Osteoblast (primary cell): ENCODE measurements around the gene EN1. TPM values are rescaled to one million over a fixed set of nuclear protein-coding genes. Genes with fewer than 3 reads are reported as not detected.

Experiments
- DNase-seq: peaks from one replicate; pipeline ENCODE4 v3.0.0; 2011; ENCODE audit warnings: low spot score, mixed read lengths; ENCODE audit not compliant: insufficient read length; ENCODE audit errors: missing footprints
- H2AFZ ChIP-seq: 2 replicates; pipeline ENCODE4 v1.6.0; 2011; ENCODE audit warnings: mild to moderate bottlenecking, low read length
- H3K27ac ChIP-seq: 2 replicates; pipeline ENCODE4 v1.5.1; 2011; ENCODE audit warnings: mild to moderate bottlenecking, low read depth, low read length, moderate library complexity
- H3K27me3 ChIP-seq: 2 replicates; pipeline ENCODE4 v1.6.0; 2012; ENCODE audit warnings: mild to moderate bottlenecking, control low read depth, inconsistent platforms, low read length, moderate library complexity; ENCODE audit not compliant: insufficient read depth
- H3K36me3 ChIP-seq: 2 replicates; pipeline ENCODE4 v1.5.1; 2011; ENCODE audit warnings: mild to moderate bottlenecking, low read length, control low read depth, moderate library complexity; ENCODE audit not compliant: insufficient read depth
- H3K4me1 ChIP-seq: 2 replicates; pipeline ENCODE4 v1.5.1; 2011; ENCODE audit warnings: mild to moderate bottlenecking, low read length, control low read depth, moderate library complexity; ENCODE audit not compliant: insufficient read depth
- H3K4me2 ChIP-seq: 2 replicates; pipeline ENCODE4 v1.6.0; 2011; ENCODE audit warnings: mild to moderate bottlenecking, low read length; ENCODE audit not compliant: insufficient read depth
- H3K4me3 ChIP-seq: fragments of 200-600 bp; sonication (generic); 3 replicates; pipeline ENCODE4 v1.5.1; 2012; ENCODE audit warnings: mild to moderate bottlenecking, low read length, inconsistent platforms; ENCODE audit not compliant: insufficient read depth
- H3K79me2 ChIP-seq: 2 replicates; pipeline ENCODE4 v1.6.0; 2012; ENCODE audit warnings: mild to moderate bottlenecking, low read length, control low read depth, inconsistent platforms; ENCODE audit not compliant: insufficient read depth
- H3K9me3 ChIP-seq: 2 replicates; pipeline ENCODE4 v1.5.1; 2011; ENCODE audit warnings: low read depth, low read length, control low read depth
- H4K20me1 ChIP-seq: 2 replicates; pipeline ENCODE4 v1.6.0; 2012; ENCODE audit warnings: mild to moderate bottlenecking, low read length, control low read depth; ENCODE audit not compliant: insufficient read depth
- total RNA-seq: library from RNA; depleted of rRNA; stranded (reverse); fragments of >200 nt; gene quantifications from 2 replicates; pipeline ENCODE4 v1.2.3, GENCODE V29; 2012
- TF ChIP-seq, protein P1 (sequence below): IDR thresholded peaks from 2 replicates; pipeline ENCODE4 v1.5.1; 2011; ENCODE audit warnings: mild to moderate bottlenecking, low read depth, low read length, moderate library complexity; ENCODE audit errors: extremely low read depth

The EN1 gene
- total RNA-seq, result 0.29 and 0.72 TPM in 2 replicates

DNA sequence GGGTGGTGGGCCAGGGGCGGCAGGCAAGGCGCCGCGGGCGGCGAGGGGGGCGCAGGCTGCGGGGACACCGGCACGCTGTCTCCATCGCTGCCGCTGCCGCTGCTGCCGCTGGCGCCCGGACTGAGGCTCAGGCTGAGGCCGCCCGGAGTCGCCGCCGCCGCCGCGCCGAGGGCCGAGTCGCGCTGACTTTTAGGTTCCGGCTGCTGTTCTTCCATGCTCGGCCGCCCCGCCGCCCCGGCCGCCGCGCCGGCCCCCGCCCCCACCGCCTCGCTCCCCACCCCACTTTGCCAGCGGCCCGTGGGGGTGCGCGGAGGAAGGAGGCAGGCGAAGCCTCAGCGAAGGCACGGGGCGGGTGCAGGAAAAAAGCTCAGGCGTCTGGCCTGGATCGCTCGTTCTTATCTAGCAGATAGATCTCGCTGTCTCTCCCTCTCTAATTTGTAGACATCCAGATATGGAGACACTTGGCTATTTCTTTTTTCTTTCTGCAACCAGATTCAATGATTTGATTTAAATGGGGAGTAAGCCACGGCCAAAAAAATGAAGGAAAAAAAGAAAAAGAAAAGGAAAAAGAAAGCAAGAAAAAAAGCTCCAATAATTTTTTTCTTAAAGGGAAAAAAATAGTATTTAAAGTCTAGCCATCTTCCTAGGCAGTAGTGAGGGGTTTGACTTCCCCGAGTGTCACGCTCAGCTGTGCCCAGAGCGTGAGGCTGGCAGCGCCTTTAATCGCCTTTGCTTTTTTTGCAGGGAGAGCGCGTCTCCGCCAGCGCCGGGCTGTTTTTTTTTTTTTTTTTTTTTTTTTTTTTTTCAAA lies at the start of gene EN1:
TSS of gene EN1 (minus strand) at position 696 of the 809 bp plus-strand sequence. CDS start at position 215, 481 bp downstream.
- Histone ChIP-seq H3K27me3 (peaks cover 85% of the 10 kb centered on the region), H3K4me3 (peak within 1 kb of the TSS; percentile 64), H3K36me3 (no peaks in the 10 kb centered on the region), H3K79me2 (peaks cover 4% of the 10 kb centered on the region), H3K9me3 (no peaks in the 10 kb centered on the region), H3K4me1 (no peaks in the 10 kb centered on the region), H4K20me1 (no peaks in the 10 kb centered on the region), H3K27ac (no peak within 1 kb of the TSS), H3K4me2 (peak within 1 kb of the TSS; percentile 69), H2AFZ (no peak within 1 kb of the TSS)
- DNase-seq, result peak; percentile 94
- TF ChIP-seq, protein P1, sequence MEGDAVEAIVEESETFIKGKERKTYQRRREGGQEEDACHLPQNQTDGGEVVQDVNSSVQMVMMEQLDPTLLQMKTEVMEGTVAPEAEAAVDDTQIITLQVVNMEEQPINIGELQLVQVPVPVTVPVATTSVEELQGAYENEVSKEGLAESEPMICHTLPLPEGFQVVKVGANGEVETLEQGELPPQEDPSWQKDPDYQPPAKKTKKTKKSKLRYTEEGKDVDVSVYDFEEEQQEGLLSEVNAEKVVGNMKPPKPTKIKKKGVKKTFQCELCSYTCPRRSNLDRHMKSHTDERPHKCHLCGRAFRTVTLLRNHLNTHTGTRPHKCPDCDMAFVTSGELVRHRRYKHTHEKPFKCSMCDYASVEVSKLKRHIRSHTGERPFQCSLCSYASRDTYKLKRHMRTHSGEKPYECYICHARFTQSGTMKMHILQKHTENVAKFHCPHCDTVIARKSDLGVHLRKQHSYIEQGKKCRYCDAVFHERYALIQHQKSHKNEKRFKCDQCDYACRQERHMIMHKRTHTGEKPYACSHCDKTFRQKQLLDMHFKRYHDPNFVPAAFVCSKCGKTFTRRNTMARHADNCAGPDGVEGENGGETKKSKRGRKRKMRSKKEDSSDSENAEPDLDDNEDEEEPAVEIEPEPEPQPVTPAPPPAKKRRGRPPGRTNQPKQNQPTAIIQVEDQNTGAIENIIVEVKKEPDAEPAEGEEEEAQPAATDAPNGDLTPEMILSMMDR, result no peak

DNA sequence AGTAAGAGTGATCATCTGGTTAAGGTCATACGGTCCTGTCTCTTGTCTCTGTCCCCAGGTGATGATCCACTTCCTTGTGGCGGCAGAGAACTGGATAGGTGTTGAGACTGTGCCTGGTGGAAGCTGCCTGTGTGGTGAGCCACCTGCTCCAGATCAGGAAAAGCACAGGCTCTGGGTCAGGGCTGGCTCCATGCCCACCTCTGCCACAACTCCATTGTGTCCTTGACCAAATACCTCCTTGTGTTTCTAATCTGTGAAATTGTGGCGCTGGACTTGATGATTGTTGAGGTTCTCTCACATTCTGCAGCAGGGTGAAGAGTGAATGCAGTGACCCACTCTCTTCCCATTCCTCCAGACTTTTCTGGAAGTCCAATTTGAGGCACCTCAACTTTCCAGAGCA lies 45.7 kb upstream of the EN1 start:
- Histone ChIP-seq H3K79me2 (no peaks in the 10 kb centered on the region), H2AFZ (no peak overlapping the region), H3K27ac (no peak overlapping the region), H3K4me3 (no peak overlapping the region), H3K4me2 (no peak overlapping the region), H3K36me3 (no peaks in the 10 kb centered on the region), H4K20me1 (no peaks in the 10 kb centered on the region), H3K4me1 (no peaks in the 10 kb centered on the region), H3K9me3 (no peaks in the 10 kb centered on the region), H3K27me3 (no peaks in the 10 kb centered on the region)
- no peak for DNase-seq
- TF ChIP-seq, protein P1, result no peak

DNA sequence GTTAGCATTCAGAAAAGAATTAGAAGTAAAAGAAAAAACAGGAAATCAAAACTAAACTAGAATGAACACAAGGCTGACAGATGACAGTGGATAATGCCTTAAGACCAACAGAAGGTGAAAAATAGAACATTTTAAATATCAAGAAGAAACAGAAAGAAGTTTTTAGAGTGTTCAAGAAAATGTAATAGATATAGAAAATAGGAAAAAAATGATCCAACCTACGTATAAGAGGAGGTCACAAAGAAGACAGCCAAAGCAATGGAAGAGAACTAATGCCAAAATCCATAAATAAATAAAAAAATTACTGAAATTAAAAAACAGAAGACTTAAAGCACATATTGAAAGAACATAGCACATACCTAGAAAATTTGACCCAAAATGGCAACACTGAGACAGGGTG lies 42.5 kb upstream of the EN1 start:
- DNase-seq, result no peak
- no peak overlapping the region for H2AFZ ChIP-seq
- H3K4me2 ChIP-seq, result no peak overlapping the region
- H4K20me1 ChIP-seq, result no peaks in the 10 kb centered on the region
- TF ChIP-seq, protein P1, result no peak
- H3K9me3 ChIP-seq, result no peaks in the 10 kb centered on the region
- no peaks in the 10 kb centered on the region for H3K79me2 ChIP-seq
- H3K36me3 ChIP-seq, result no peaks in the 10 kb centered on the region
- no peaks in the 10 kb centered on the region for H3K27me3 ChIP-seq
- no peaks in the 10 kb centered on the region for H3K4me1 ChIP-seq
- no peak overlapping the region for H3K27ac ChIP-seq
- H3K4me3 ChIP-seq, result no peak overlapping the region

DNA sequence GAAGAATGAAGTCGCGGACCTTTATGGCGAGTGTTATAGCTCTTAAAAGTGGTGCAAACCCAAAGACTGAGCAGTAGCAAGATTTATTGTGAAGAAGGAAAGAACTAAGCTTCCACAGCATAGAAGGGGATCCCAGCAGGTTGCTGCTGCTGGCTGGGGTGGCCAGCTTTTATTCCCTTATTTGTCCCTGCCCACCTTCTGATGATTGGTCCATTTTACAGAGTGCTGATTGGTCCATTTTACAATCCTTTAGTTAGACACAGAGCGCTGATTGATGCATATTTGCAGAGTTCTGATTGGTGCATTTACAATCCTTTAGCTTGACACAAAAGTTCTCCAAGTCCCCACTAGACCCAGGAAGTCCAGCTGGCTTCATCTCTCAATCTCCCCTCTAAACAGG lies 36.3 kb upstream of the EN1 start:
- H3K4me1 ChIP-seq, result no peaks in the 10 kb centered on the region
- no peak overlapping the region for H3K27ac ChIP-seq
- no peak overlapping the region for H3K4me3 ChIP-seq
- peaks cover 3% of the 10 kb centered on the region for H4K20me1 ChIP-seq
- no peak overlapping the region for H2AFZ ChIP-seq
- H3K79me2 ChIP-seq, result no peaks in the 10 kb centered on the region
- H3K9me3 ChIP-seq, result no peaks in the 10 kb centered on the region
- H3K27me3 ChIP-seq, result peaks cover 6% of the 10 kb centered on the region
- DNase-seq, result no peak
- TF ChIP-seq, protein P1, result no peak
- no peak overlapping the region for H3K4me2 ChIP-seq
- H3K36me3 ChIP-seq, result no peaks in the 10 kb centered on the region
